ENCODE results near the gene RSPH9.
"Not testable (repeated sequence)": the region's sequence is repeated elsewhere in the genome, so short reads cannot be mapped to it uniquely, and the experiment has no call there.

DNA sequence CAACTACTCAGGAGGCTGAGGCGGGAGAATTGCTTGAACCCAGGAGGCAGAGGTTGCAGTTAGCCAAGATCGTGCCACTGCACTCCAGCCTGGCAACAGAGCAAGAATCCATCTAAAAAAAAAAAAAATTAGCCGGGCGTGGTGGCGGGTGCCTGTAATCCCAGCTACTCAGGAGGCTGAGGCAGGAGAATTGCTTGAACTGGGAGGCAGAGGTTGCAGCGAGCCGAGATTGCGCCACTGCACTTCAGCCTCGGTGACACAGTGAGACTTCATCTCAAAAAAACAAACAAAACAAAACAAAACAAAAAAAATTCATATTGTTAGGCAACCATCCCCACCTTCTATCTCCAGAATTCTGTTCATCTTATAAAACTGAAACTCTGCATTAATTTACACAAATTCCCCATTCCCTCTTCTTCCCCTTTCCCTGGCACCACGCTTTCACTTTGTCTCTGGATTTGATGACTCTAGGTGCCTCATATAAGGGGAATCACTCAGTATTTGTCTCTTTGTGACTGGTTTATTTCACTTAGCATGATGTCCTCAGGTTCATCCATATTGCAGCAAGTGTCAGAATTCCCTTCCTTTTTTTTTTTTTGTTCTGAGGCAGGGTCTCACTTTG is 56.2 kb downstream of the RSPH9 start:
- TF ChIP-seq, protein P1, sequence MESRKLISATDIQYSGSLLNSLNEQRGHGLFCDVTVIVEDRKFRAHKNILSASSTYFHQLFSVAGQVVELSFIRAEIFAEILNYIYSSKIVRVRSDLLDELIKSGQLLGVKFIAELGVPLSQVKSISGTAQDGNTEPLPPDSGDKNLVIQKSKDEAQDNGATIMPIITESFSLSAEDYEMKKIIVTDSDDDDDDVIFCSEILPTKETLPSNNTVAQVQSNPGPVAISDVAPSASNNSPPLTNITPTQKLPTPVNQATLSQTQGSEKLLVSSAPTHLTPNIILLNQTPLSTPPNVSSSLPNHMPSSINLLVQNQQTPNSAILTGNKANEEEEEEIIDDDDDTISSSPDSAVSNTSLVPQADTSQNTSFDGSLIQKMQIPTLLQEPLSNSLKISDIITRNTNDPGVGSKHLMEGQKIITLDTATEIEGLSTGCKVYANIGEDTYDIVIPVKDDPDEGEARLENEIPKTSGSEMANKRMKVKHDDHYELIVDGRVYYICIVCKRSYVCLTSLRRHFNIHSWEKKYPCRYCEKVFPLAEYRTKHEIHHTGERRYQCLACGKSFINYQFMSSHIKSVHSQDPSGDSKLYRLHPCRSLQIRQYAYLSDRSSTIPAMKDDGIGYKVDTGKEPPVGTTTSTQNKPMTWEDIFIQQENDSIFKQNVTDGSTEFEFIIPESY (IDR thresholded peaks at IDR 0.05) = not testable (repeated sequence)
- TF ChIP-seq, protein P2, sequence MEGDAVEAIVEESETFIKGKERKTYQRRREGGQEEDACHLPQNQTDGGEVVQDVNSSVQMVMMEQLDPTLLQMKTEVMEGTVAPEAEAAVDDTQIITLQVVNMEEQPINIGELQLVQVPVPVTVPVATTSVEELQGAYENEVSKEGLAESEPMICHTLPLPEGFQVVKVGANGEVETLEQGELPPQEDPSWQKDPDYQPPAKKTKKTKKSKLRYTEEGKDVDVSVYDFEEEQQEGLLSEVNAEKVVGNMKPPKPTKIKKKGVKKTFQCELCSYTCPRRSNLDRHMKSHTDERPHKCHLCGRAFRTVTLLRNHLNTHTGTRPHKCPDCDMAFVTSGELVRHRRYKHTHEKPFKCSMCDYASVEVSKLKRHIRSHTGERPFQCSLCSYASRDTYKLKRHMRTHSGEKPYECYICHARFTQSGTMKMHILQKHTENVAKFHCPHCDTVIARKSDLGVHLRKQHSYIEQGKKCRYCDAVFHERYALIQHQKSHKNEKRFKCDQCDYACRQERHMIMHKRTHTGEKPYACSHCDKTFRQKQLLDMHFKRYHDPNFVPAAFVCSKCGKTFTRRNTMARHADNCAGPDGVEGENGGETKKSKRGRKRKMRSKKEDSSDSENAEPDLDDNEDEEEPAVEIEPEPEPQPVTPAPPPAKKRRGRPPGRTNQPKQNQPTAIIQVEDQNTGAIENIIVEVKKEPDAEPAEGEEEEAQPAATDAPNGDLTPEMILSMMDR (IDR thresholded peaks at IDR 0.05; ENCODE audit: low read depth, low read length, missing input control) = not testable (repeated sequence)
- TF ChIP-seq, protein P3, sequence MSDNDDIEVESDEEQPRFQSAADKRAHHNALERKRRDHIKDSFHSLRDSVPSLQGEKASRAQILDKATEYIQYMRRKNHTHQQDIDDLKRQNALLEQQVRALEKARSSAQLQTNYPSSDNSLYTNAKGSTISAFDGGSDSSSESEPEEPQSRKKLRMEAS (IDR thresholded peaks at IDR 0.05) = not testable (repeated sequence)
- TF ChIP-seq TAF1 (conservative IDR thresholded peaks at IDR 0.05) = not testable (repeated sequence)

All from liver (tissue), 3 donors.